Parathyroid adenoma (tissue), 2 donors: Measurements from ENCODE around the gene F13A1.

ENCODE experiments used
- H2AFZ ChIP-seq: fragments of 300-600 bp; sonication (generic); one replicate; pipeline ENCODE4 v1.7.0; 2017; ENCODE audit warnings: antibody characterized with exemption, mild to moderate bottlenecking
- H3K27ac ChIP-seq: fragments of 300-600 bp; sonication (generic); one replicate; pipeline ENCODE4 v1.7.0; 2017
- H3K27me3 ChIP-seq: fragments of 300-600 bp; sonication (generic); one replicate; pipeline ENCODE4 v1.7.0; 2017; ENCODE audit warnings: low read length; ENCODE audit not compliant: control insufficient read depth, insufficient read depth
- H3K36me3 ChIP-seq: fragments of 300-600 bp; sonication (generic); one replicate; pipeline ENCODE4 v1.7.0; 2017; ENCODE audit warnings: low read length; ENCODE audit not compliant: control insufficient read depth, insufficient read depth
- H3K4me1 ChIP-seq: fragments of 300-600 bp; sonication (generic); one replicate; pipeline ENCODE4 v1.7.0; 2017; ENCODE audit warnings: control low read depth
- H3K4me2 ChIP-seq: fragments of 300-600 bp; sonication (generic); one replicate; pipeline ENCODE4 v1.7.0; 2017; ENCODE audit warnings: low read length
- H3K4me3 ChIP-seq: fragments of 300-600 bp; sonication (generic); one replicate; pipeline ENCODE4 v1.7.0; 2017; ENCODE audit warnings: low read depth, low read length
- H3K79me2 ChIP-seq: fragments of 300-600 bp; sonication (generic); one replicate; pipeline ENCODE4 v1.7.0; 2017; ENCODE audit warnings: control low read depth
- H3K9ac ChIP-seq: fragments of 300-600 bp; sonication (generic); one replicate; pipeline ENCODE4 v1.7.0; 2017; ENCODE audit warnings: mild to moderate bottlenecking
- H3K9me3 ChIP-seq: fragments of 300-600 bp; sonication (generic); one replicate; pipeline ENCODE4 v1.7.0; 2017; ENCODE audit warnings: low read length; ENCODE audit not compliant: control insufficient read depth
- CTCF ChIP-seq: fragments of 300-600 bp; sonication (generic); IDR thresholded peaks from one replicate; pipeline ENCODE4 v1.7.0; 2017; ENCODE audit warnings: antibody characterized with exemption, mild to moderate bottlenecking
- donor health status: primary hyperparathyroidism.

F13A1 gene

GRCh38 chr6:6287415-6287814 lies 33.0 kb downstream of the F13A1 start:
- Histone ChIP-seq H3K36me3 (no peaks in the 10 kb centered on the region), H3K4me3 (no peak overlapping the region), H3K27me3 (no peaks in the 10 kb centered on the region), H3K9ac (no peak overlapping the region), H3K9me3 (no peaks in the 10 kb centered on the region), H3K79me2 (no peaks in the 10 kb centered on the region), H2AFZ (no peak overlapping the region), H3K4me1 (no peaks in the 10 kb centered on the region), H3K27ac (no peak overlapping the region), H3K4me2 (no peak overlapping the region)
- TF ChIP-seq CTCF: no peak

- no peaks in the 10 kb centered on the region for H3K4me1 ChIP-seq
- no peak overlapping the region for H3K4me3 ChIP-seq
- no peaks in the 10 kb centered on the region for H3K79me2 ChIP-seq
- H3K27ac ChIP-seq: no peak overlapping the region
- no peak for TF ChIP-seq CTCF
- no peaks in the 10 kb centered on the region for H3K36me3 ChIP-seq
- no peak overlapping the region for H2AFZ ChIP-seq
- H3K27me3 ChIP-seq: no peaks in the 10 kb centered on the region
- no peak overlapping the region for H3K4me2 ChIP-seq
- H3K9ac ChIP-seq: no peak overlapping the region
- H3K9me3 ChIP-seq: no peaks in the 10 kb centered on the region
Measured at GRCh38 chr6:6285679-6286078, 34.8 kb downstream of the F13A1 start.

GRCh38 chr6:6284221-6284966 lies 36.1 kb downstream of the F13A1 start:
- no peak for TF ChIP-seq CTCF
- Histone ChIP-seq H3K79me2 (no peaks in the 10 kb centered on the region), H2AFZ (no peak overlapping the region), H3K27me3 (no peaks in the 10 kb centered on the region), H3K4me3 (no peak overlapping the region), H3K4me2 (no peak overlapping the region), H3K9me3 (no peaks in the 10 kb centered on the region), H3K36me3 (no peaks in the 10 kb centered on the region), H3K27ac (no peak overlapping the region), H3K4me1 (no peaks in the 10 kb centered on the region), H3K9ac (no peak overlapping the region)

GRCh38 chr6:6283746-6284145 lies 36.7 kb downstream of the F13A1 start:
- Histone ChIP-seq H2AFZ (no peak overlapping the region), H3K79me2 (no peaks in the 10 kb centered on the region), H3K36me3 (no peaks in the 10 kb centered on the region), H3K27ac (no peak overlapping the region), H3K27me3 (no peaks in the 10 kb centered on the region), H3K4me1 (no peaks in the 10 kb centered on the region), H3K9me3 (no peaks in the 10 kb centered on the region), H3K4me3 (no peak overlapping the region), H3K4me2 (no peak overlapping the region), H3K9ac (no peak overlapping the region)
- no peak for TF ChIP-seq CTCF

GRCh38 chr6:6282716-6283115 lies 37.7 kb downstream of the F13A1 start:
- H3K4me3 ChIP-seq: no peak overlapping the region
- no peak overlapping the region for H3K9ac ChIP-seq
- H2AFZ ChIP-seq: no peak overlapping the region
- no peak overlapping the region for H3K4me2 ChIP-seq
- no peak for TF ChIP-seq CTCF
- no peaks in the 10 kb centered on the region for H3K36me3 ChIP-seq
- no peaks in the 10 kb centered on the region for H3K9me3 ChIP-seq
- no peaks in the 10 kb centered on the region for H3K27me3 ChIP-seq
- H3K4me1 ChIP-seq: no peaks in the 10 kb centered on the region
- H3K79me2 ChIP-seq: no peaks in the 10 kb centered on the region
- no peak overlapping the region for H3K27ac ChIP-seq
